ENCODE measurements around the gene SPINK4. TPM values are rescaled to one million over a fixed set of nuclear protein-coding genes. Genes with fewer than 3 reads are reported as not detected.

SPINK4 gene
- total RNA-seq (2014; rRNA removed; shearing (Covaris generic)) = not detected in 2 replicates

GRCh38 chr9:33239921-33240320 is at the start of gene SPINK4:
Gene SPINK4 (plus strand): TSS chr9:33240167. CDS start chr9:33240209, 42 bp downstream.

DNA sequence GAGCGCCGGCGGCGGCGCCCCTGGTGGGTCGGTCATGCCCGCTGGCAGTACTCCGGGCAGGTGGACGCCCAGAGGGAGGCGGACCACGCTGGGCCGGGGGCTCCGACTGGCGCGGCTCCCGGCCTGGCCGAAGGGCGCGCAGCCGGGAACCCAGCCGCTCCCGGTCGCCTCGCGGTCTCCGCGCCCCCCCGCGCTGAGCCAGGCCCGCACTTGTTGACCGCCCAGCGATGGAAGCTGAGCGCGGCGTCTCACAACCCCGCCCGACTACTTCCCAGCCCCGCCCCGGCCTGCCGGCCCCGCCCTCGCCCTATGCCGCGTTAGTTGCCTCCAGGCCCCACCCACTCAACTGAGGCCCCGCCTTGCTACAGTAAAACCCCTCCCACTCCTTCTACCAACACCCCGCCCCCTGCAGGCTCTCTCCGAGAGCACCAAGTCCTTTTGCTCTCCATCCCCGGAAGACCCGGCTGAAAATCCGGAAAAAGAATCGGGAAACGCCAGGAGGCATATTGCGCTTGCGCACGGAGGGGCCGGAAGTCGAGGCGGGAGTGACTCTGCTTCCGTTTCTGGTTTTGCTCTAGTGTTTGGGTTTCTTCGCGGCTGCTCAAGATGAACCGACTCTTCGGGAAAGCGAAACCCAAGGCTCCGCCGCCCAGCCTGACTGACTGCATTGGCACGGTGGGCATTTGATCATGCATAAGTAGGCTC is 24.7 kb downstream of the SPINK4 start, which contains the start of the genes BAG1 and CHMP5:
BAG1 (minus strand) TSS at position 236 of the 705 bp plus-strand sequence.
CHMP5 (plus strand) TSS at position 577 of the 705 bp plus-strand sequence; CDS start at position 607, 30 bp downstream.

DNA sequence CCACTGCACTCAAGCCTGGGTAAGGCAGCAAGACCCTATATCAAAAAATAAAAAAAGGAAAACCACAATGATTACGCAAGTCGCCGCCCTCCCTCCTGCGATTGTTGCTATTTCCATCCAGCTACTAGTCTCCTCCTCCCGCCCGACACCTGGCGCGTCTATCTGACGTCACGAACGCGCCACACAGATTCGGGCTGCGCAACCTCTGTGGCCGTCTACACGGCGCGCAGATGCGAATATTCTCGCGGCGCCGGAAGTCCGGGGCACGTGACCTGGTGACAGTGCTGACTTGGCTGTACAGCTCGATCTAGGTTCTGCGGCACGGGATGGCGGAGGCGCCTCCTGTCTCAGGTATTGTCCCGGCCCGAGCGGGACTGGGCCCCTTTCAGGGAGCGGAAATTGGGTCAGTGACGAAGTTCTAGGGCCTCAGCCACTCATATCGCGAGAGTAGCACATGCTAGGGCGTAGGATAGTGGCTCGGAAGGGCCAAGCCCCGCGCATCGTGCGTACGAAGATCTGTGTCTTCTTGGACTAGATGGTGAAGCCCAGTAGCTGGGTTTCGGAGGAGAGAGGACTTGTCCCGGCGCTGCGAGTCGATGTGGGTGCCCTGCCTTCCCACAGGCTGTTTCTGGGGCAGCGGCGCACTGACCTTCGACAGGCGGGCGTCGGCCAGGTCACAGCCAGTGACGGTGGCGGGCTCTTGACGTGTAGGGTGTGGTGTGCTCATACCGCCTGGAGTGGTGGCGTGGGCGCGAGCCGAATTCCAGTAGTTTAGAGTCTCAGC is 50.5 kb downstream of the SPINK4 start, which contains the start of gene NFX1:
NFX1 (plus strand) TSS at position 270 of the 784 bp plus-strand sequence; CDS start at position 327, 57 bp downstream.

Other genes starting within 250 kb of the SPINK4 start
- 46.5 and 63.3 TPM in 2 replicates for gene APTX, start 238.5 kb upstream of the SPINK4 start, total RNA-seq (2014; rRNA removed; shearing (Covaris generic))
- gene DNAJA1, start 214.9 kb upstream of the SPINK4 start, total RNA-seq (2014; rRNA removed; shearing (Covaris generic)) = 76.7 and 99.1 TPM in 2 replicates
- gene SMU1, start 163.5 kb upstream of the SPINK4 start, total RNA-seq (2014; rRNA removed; shearing (Covaris generic)) = 20.1 and 23.5 TPM in 2 replicates
- 12.4 TPM in 2 replicates for gene B4GALT1, start 72.8 kb upstream of the SPINK4 start, total RNA-seq (2014; rRNA removed; shearing (Covaris generic))
- 81.0 and 85.2 TPM in 2 replicates for gene BAG1, start 24.5 kb downstream of the SPINK4 start, total RNA-seq (2014; rRNA removed; shearing (Covaris generic))
- gene CHMP5, start 24.9 kb downstream of the SPINK4 start, total RNA-seq (2014; rRNA removed; shearing (Covaris generic)) = 111 and 129 TPM in 2 replicates
- gene NFX1, start 50.3 kb downstream of the SPINK4 start, total RNA-seq (2014; rRNA removed; shearing (Covaris generic)) = 28.9 and 32.3 TPM in 2 replicates
- not detected in 2 replicates for gene AQP7, start 162.4 kb downstream of the SPINK4 start, total RNA-seq (2014; rRNA removed; shearing (Covaris generic))
- 2.5 and 2.7 TPM in 2 replicates for gene AQP3, start 207.4 kb downstream of the SPINK4 start, total RNA-seq (2014; rRNA removed; shearing (Covaris generic))
- 77.7 and 79.7 TPM in 2 replicates for gene NOL6, start 233.8 kb downstream of the SPINK4 start, total RNA-seq (2014; rRNA removed; shearing (Covaris generic))

Measured in A375 (cell line).